NCI-H82 (cell line): Measurements from ENCODE around the gene SLC10A4.

ENCODE experiments used
- DNase-seq: peaks from one replicate; lab custom pipeline; 2025; lab: John Stamatoyannopoulos, UW

The SLC10A4 gene

DNA sequence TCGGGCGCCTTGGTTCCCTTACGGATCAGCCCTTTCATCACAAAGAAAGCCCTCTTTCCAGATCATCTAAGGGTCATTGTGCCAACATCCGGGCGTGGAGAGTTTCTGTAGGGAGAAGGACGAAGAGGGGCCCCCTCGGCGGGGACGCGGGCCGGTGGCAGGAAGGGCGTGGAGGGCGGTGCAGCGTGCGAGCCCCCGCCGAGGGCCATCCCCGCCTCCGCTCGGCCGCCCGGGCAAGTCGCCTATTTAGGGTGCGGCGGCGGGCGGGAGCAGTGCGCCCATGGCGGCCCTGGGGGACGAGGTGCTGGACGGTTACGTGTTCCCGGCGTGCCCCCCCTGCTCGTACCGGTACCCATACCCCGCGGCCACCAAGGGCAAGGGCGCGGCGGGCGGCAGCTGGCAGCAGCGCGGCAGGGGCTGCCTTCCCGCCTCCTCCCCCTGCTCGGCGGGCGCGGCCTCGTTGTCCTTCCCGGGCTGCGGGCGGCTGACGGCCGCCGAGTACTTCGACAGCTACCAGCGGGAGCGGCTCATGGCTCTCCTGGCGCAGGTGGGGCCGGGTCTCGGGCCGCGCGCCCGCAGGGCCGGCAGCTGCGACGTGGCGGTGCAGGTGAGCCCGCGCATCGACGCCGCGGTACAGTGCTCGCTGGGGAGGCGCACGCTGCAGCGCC, 7.0 kb downstream of the SLC10A4 start, which contains the start of gene ZAR1:
Gene ZAR1 (plus strand): TSS at position 241 of the 668 bp plus-strand sequence. CDS start 40 bp downstream, at position 281.
- DNase-seq = no peak

DNA sequence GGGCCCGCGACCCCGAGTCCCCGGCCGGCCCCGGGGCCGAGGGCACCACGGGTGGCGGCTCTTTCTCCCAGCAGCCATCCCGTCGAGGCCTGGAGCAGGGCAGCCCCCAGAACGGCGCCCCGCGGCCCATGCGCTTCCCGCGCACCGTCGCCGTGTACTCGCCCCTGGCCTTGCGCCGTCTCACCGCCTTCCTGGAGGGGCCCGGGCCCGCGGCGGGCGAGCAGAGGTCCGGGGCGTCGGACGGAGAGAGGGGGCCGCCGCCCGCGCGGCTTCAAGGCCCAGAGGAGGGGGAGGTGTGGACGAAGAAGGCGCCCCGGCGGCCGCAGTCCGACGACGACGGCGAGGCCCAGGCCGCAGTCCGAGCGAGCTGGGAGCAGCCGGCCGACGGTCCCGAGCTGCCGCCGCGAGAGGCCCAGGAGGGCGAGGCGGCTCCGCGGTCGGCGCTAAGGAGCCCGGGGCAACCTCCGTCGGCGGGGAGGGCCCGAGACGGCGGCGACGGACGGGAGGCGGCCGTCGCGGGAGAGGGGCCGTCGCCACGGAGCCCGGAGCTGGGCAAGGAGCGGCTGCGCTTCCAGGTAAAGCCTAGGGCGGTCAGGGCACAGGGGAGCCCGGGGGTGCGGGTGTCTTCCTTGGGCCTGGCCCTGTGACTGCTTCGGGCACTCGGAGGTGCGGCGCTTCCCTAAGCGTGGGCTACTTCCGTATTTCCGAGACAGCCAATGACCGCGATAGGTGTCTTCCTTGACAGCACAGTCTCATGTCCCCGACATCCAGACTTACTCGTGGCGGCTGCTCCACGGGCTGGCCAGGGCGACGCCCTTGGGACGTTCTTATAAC, 7.8 kb downstream of the SLC10A4 start:
- DNase-seq = no peak

DNA sequence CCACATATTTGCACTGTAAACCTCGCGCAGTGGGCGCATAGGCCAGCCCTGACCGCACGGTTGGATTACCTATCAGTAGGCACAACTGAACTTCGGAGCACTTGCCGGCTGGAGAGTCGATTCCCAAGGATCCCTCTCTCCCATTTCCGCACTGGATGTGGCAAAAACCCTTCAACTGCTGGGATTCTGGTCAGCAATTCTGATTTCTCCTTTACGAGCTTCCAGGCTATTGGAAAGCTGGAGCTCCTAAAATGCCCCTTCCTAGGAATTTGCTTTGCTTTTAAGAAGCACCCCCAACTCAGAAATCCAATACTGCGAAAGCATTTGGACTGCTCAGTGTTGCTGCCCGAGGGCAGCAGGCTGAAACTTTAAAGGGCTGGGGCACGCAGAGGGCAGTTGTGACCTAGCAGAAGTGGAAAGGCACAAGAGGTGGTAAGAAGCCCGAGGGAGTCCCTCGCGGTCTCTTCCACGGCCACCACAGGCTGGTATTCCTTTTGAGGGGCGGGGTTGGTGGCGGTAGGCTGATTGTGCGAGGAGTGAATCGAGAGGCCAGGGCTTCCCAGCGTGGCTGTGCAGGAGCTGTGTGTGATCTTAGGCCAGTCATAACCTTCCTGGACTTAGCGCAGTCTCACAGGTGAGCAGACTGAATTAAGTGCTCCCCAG, 8.5 kb downstream of the SLC10A4 start:
- DNase-seq = no peak

DNA sequence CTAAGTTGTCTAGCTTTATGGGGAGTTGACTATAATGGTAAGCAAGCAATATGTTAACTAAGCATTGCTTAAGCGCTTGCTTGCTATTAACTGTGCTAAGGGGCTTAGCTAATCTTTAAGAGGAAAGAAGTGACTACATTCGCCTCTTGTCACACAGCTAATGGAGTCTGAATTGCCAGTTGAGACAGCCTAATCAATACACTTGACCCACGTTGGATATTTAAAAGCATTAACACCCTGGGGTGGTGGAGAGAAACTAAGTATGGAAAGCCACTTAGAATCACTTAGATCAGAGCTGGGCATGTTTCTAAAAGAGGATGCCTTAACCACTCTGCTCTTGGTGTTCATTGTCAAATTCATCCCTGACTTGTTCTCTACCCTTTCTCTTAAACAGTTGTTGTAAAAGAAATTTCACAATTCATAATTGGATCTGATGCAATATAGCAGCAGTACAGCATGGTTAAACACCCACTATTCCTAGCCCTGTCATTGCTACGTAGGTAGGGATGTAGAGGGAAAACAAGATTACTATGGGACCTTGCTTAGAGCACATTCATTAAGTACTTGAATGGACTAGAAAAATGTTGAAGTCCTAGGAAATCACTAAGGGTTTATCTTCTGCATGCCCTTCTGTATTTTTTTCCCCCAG, 10.4 kb downstream of the SLC10A4 start:
- peak; percentile 81 for DNase-seq

DNA sequence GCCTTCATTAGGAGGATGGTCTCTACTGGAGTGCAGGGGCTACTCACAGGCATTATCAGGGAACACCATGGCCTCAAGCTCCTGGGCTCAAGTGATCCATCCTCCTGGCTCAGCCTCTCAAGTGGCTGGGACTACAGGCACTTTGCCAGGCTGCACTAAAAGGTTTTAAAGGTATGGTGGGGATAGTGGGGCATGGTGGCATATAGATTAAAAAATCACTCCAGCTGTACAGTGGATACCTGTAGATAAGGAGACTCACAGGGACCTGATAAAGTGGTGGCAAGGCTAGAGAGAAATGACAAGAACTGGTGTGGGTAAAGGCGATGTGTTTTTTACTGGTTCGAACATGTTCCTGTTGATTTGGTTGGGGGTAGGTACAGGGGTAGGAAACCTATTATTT, 12.8 kb downstream of the SLC10A4 start:
- no peak for DNase-seq

DNA sequence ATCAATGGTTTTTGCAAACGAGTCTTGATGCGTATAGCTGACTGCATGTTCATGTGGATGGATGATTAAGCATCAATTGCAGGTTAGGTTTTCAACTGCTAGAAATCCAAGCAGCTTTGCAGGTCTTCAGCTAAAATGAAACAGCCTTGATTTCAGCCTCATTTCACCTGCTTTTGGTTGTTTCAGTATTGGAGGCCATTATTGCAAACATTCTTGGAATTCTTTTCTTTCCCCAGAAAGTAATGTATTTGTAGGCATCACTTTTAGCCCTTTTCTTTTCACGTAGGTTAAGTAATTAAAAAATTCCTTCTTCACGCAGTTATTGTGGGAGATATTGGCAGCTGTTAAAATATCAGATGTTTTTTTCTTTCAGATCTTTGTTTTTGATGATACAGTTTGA, 15.8 kb downstream of the SLC10A4 start:
- DNase-seq = no peak

DNA sequence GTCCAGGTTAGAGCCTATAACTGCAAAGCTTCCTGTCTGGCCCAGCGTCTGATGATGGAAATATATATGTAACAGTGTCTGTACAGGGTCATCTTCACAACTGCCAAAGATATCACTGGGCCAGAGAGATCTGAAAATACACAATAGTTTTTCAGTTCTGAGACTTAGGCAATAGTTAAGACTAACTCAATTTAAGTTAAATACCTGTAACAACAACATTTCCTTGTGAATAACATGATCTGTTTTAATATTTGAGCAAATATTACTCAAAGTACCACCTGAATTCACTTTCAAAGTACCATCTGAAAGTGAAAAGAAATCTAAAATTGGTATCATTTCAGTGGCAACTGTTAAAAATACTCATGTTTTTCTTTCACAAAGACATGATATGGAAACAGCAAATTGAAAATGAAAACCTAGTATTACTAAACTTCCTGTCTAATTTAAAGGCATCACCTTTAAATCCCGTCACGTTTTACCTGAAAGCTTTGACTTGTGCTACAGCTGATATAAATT, 16.5 kb downstream of the SLC10A4 start:
- no peak for DNase-seq

DNA sequence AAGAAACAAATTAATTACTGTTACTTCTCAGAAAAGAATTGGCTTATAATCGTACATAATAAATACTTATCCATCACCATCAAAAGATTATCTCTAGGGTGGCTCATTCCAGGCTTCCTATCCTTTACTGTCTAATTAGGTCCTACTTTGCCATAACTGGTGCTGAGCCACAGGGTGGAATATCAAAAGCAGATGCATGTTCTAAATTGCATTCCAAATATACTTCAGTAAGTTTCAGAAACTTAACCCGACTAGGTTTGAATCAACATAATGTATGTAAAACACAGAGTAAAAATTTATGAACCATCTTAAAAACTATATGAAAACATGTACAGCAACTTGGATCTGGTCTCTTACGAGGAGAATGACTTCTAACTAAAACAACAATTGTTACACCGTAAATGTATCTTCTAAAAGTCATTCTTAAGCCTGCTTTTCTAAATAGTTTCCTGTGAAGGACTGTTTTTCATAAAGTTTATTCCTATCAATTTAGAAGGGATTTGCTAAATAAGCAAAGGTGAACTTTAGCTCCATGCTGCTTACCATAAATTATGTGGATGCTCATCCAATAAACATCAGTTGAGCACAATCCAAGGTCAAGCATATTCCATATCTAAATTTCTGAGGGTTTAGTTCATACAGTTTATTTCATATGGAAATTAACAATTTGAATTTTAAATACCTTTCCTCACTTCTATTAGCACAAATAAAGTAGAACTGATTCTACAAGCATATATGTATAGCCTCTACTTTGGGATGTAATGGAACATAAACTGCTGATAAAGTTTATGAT, 20.3 kb downstream of the SLC10A4 start:
- DNase-seq = no peak

DNA sequence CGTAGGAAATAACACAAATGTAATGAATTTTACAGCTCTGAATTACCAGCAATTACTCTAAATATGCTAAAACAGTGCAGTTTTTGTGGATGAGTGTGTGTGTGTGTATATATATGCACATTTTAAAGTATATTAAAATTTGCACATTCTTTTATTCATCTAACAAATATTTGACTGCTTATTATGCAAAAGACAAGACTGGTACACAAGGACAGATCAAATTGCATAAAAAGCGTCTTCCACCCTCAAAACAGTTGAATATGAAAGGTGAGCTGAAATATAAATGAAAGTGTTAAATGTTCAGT, 20.8 kb downstream of the SLC10A4 start:
- no peak for DNase-seq

DNA sequence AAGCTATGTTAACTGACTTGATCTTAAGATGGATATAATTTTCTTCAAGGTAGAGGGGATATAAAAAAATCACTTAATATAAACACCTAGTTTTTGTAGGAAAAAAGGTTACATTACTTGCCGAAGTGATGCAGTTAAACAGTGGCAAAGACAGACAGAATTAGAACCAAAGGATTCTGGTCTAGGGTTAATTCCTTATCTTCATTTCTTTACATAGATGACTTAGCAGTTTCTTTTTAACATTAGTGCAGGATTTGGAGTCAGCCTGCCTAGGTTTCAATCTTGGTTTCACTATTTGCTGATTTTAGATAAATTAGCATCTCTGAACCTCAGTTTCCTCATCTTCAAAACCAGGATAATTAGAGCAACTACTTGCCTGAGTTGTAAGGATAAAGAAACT, 21.2 kb downstream of the SLC10A4 start:
- DNase-seq = no peak

DNA sequence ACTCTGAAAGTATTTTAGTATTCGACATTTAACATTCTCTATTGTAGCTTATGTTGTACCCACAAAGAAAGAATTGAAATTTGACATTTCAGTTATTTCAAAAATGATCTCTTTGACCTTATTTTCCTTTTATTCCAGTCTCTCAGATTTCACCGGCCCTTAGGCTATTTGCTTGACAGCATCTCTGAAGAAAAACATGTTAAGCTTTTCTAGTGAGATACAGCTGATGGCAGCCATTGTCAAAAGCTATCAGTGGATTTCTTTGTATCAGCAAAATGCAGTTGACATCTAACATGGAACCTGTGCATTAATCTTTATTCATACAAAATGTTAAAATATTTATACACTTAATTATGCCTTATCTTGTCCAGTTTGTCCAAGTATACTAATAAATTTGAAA, 23.6 kb downstream of the SLC10A4 start:
- DNase-seq = no peak

DNA sequence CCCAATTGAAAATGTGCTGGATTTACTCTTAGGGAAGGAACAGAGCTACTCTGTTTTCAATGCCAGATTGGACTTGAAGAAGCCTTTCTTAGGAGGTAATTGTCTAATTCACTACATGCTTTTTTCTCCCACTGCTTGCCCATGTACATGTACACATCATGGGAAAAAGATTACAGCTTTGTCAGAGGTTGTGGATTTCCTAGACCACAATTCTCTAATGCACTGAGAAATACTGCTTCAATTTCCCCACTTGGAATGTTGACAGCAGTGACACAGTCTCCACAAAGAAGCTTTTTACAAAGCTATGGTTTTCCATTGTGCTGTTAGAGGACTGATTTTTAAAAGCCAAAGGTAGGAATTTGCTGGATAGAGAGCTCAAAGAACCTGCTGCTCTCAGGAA, 26.4 kb downstream of the SLC10A4 start:
- DNase-seq = no peak

DNA sequence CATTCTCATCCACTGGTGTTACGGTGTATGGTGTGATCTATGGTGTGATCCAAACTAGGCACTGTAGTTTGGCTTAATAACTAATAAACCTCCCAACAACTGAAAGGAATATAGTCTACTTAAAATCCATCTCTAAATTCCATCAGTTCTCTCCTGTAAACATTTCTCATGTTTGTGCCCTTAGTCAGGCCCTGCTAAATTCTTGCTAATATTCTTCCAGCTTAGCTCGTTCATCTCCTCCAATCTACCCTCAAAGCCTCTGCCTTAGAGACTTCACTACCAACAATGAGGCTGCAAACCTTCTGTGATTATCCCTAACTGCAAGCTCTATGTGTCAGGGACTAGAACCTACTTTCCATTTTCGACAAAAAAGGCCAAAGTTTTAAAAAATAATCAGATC, 35.0 kb downstream of the SLC10A4 start:
- DNase-seq = no peak

DNA sequence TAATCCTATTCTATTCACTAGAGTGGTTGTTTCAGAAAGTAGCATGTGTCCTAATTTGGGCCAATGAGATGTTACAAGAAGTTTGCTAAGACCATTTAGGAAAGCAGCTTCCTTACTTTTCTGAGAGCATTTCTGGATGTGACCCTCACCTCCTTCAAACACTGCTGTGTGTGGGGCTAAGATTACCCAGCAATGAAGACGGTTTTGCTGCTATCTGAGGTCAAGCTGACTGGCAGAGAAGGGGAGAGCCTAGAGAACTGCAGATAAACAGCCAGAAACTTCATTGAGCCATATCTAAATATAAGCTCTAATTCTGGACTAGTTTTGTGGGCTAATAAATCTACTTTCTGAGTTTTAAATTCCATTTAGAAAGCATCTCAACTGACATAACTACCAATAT, 43.3 kb downstream of the SLC10A4 start:
- DNase-seq = no peak

DNA sequence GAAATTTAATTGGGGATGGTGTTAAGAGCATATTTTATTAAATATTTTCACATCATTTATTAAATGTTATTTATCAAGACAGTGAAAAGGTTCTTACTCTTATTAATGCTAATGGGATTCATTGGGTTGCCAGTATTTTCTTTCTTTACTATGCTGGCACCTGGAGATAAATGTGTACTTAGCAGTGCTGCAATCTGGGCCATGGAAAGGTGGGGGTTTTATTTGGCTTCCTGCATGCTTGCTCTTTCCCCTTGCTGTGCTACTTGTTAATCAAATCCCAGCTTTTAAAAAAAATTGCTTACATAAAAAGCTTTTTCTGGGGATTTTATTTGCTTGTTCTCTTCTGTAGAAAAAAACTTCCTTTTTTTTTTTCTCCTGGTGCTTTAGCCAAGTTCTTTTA, 55.2 kb downstream of the SLC10A4 start:
- DNase-seq = peak; percentile 6
